ENCODE results near the gene MEIOB.

The MEIOB gene

GRCh38 chr16:1826691-1827573, 45.0 kb downstream of the MEIOB start, which contains the start of the genes FAHD1 and HAGH:
FAHD1 (plus strand) TSS chr16:1827206; CDS start chr16:1827239, 33 bp downstream.
HAGH (minus strand) TSS chr16:1826825; CDS start chr16:1826787, 38 bp downstream.
- peak; percentile 90 for DNase-seq

- DNase-seq = peak; percentile 65
Observed at GRCh38 chr16:1825864-1826690, 45.9 kb downstream of the MEIOB start.

GRCh38 chr16:1825381-1825863, 46.5 kb downstream of the MEIOB start:
- DNase-seq = no peak

- peak; percentile 76 for DNase-seq
Observed at GRCh38 chr16:1823821-1824220, 48.1 kb downstream of the MEIOB start.

GRCh38 chr16:1822801-1823200, 49.2 kb downstream of the MEIOB start:
- no peak for DNase-seq

- no peak for DNase-seq
Observed at GRCh38 chr16:1821861-1822611, 49.9 kb downstream of the MEIOB start.

- DNase-seq = no peak
Observed at GRCh38 chr16:1820946-1821290, 51.0 kb downstream of the MEIOB start.

- no peak for DNase-seq
Observed at GRCh38 chr16:1820096-1820945, 51.6 kb downstream of the MEIOB start.

- DNase-seq = no peak
Observed at GRCh38 chr16:1819611-1820010, 52.4 kb downstream of the MEIOB start.

GRCh38 chr16:1818873-1819525, 53.0 kb downstream of the MEIOB start:
- DNase-seq = no peak

GRCh38 chr16:1818204-1818872, 53.6 kb downstream of the MEIOB start:
- no peak for DNase-seq

GRCh38 chr16:1817716-1818115, 54.2 kb downstream of the MEIOB start:
- DNase-seq = no peak

GRCh38 chr16:1817276-1817589, 54.7 kb downstream of the MEIOB start:
- DNase-seq = no peak

- no peak for DNase-seq
Observed at GRCh38 chr16:1816396-1817275, 55.3 kb downstream of the MEIOB start.

GRCh38 chr16:1815461-1815860, 56.5 kb downstream of the MEIOB start:
- no peak for DNase-seq

GRCh38 chr16:1812732-1813163, 59.2 kb downstream of the MEIOB start:
- peak; percentile 59 for DNase-seq

- DNase-seq = no peak
Observed at GRCh38 chr16:1810536-1810935, 61.4 kb downstream of the MEIOB start.

- DNase-seq = no peak
Observed at GRCh38 chr16:1810106-1810505, 61.9 kb downstream of the MEIOB start.

- no peak for DNase-seq
Observed at GRCh38 chr16:1809281-1809801, 62.6 kb downstream of the MEIOB start.

GRCh38 chr16:1808691-1809090, 63.3 kb downstream of the MEIOB start:
- DNase-seq = no peak

Measured in 8988T (cell line).